K562 (cell line): ENCODE data around the gene PTPRE.

ENCODE experiments used
- E2F5 ChIP-seq: sonication (generic); formaldehyde crosslinking; IDR thresholded peaks from 2 replicates; pipeline ENCODE4 v1.8.0; 2022; ENCODE audit warnings: mild to moderate bottlenecking, missing genetic modification reagents
- KLF16 ChIP-seq: IDR thresholded peaks from 2 replicates; pipeline ENCODE4 v1.6.1; 2016; ENCODE audit warnings: antibody characterized with exemption
- POLR2A ChIP-seq: fragments of 450-650 bp; conservative IDR thresholded peaks from 2 replicates; pipeline ENCODE4 v1.6.1; 2016
- POLR2AphosphoS5 ChIP-seq: IDR thresholded peaks from 2 replicates; pipeline ENCODE4 v1.6.1; 2011; ENCODE audit warnings: mild to moderate bottlenecking, low read depth, low read length, moderate library complexity; ENCODE audit not compliant: control insufficient read depth, insufficient read depth
- SREBF1 ChIP-seq: fragments of 150-350 bp; IDR thresholded peaks from 2 replicates; pipeline ENCODE4 v1.6.1; 2014; ENCODE audit warnings: antibody characterized with exemption, low read depth, low read length, borderline replicate concordance
- TAF1 ChIP-seq: IDR thresholded peaks from 2 replicates; pipeline ENCODE4 v1.6.1; 2011; ENCODE audit warnings: mild to moderate bottlenecking, low read length, moderate library complexity; ENCODE audit not compliant: insufficient read depth, control insufficient read depth, severe bottlenecking; ENCODE audit errors: extremely low read depth
- ZNF165 ChIP-seq: fragments of 250-450 bp; sonication (Bioruptor Pico); IDR thresholded peaks from 2 replicates; pipeline ENCODE4 v1.4.0; 2020; ENCODE audit warnings: borderline replicate concordance
- TF ChIP-seq, protein P1 (sequence below), 2 experiments: fragments of 450-650 bp; conservative IDR thresholded peaks; 2 replicates each; pipeline ENCODE4 v1.6.1; 2017; ENCODE audit warnings: mild to moderate bottlenecking in 2 of 2, moderate library complexity in 2 of 2
- TF ChIP-seq, protein P2 (sequence below): fragments of 250-450 bp; sonication (Bioruptor Pico); IDR thresholded peaks from 2 replicates; pipeline ENCODE4 v1.5.0; 2022; ENCODE audit warnings: mild to moderate bottlenecking

- TF ChIP-seq, protein P1, sequence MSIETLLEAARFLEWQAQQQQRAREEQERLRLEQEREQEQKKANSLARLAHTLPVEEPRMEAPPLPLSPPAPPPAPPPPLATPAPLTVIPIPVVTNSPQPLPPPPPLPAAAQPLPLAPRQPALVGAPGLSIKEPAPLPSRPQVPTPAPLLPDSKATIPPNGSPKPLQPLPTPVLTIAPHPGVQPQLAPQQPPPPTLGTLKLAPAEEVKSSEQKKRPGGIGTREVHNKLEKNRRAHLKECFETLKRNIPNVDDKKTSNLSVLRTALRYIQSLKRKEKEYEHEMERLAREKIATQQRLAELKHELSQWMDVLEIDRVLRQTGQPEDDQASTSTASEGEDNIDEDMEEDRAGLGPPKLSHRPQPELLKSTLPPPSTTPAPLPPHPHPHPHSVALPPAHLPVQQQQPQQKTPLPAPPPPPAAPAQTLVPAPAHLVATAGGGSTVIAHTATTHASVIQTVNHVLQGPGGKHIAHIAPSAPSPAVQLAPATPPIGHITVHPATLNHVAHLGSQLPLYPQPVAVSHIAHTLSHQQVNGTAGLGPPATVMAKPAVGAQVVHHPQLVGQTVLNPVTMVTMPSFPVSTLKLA (conservative IDR thresholded peaks at IDR 0.05) = no peak
- TF ChIP-seq POLR2AphosphoS5 = no peak
- no peak for TF ChIP-seq POLR2A
- TF ChIP-seq, protein P2, sequence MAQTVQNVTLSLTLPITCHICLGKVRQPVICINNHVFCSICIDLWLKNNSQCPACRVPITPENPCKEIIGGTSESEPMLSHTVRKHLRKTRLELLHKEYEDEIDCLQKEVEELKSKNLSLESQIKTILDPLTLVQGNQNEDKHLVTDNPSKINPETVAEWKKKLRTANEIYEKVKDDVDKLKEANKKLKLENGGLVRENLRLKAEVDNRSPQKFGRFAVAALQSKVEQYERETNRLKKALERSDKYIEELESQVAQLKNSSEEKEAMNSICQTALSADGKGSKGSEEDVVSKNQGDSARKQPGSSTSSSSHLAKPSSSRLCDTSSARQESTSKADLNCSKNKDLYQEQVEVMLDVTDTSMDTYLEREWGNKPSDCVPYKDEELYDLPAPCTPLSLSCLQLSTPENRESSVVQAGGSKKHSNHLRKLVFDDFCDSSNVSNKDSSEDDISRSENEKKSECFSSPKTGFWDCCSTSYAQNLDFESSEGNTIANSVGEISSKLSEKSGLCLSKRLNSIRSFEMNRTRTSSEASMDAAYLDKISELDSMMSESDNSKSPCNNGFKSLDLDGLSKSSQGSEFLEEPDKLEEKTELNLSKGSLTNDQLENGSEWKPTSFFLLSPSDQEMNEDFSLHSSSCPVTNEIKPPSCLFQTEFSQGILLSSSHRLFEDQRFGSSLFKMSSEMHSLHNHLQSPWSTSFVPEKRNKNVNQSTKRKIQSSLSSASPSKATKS = no peak
- no peak for TF ChIP-seq SREBF1
- no peak for TF ChIP-seq ZNF165 (CRISPR knock-in tag)
- TF ChIP-seq KLF16 = no peak
- TF ChIP-seq TAF1 = no peak
- TF ChIP-seq E2F5 (CRISPR knock-in tag) = no peak
These were observed 9.9 kb downstream of the PTPRE start for GRCh38 chr10:127916826-127917225.
